Measurements from ENCODE around the gene CCR6.

Gene CCR6

GRCh38 chr6:167091026-167091804 is 31.7 kb upstream of the CCR6 start:
- TF ChIP-seq SIN3A (IDR thresholded peaks at IDR 0.05; ENCODE audit: borderline replicate concordance, insufficient read depth, low read length) (no peak), FOXP2 (optimal IDR thresholded peaks at IDR 0.05; ENCODE audit: borderline replicate concordance, extremely low read depth, extremely low read length, insufficient read depth) (no peak), POLR2AphosphoS5 (IDR thresholded peaks at IDR 0.05; ENCODE audit: low read depth, low read length) (no peak), TAF1 (IDR thresholded peaks at IDR 0.05; ENCODE audit: borderline replicate concordance, insufficient read depth, low read length) (no peak)
- TF ChIP-seq, protein P1, sequence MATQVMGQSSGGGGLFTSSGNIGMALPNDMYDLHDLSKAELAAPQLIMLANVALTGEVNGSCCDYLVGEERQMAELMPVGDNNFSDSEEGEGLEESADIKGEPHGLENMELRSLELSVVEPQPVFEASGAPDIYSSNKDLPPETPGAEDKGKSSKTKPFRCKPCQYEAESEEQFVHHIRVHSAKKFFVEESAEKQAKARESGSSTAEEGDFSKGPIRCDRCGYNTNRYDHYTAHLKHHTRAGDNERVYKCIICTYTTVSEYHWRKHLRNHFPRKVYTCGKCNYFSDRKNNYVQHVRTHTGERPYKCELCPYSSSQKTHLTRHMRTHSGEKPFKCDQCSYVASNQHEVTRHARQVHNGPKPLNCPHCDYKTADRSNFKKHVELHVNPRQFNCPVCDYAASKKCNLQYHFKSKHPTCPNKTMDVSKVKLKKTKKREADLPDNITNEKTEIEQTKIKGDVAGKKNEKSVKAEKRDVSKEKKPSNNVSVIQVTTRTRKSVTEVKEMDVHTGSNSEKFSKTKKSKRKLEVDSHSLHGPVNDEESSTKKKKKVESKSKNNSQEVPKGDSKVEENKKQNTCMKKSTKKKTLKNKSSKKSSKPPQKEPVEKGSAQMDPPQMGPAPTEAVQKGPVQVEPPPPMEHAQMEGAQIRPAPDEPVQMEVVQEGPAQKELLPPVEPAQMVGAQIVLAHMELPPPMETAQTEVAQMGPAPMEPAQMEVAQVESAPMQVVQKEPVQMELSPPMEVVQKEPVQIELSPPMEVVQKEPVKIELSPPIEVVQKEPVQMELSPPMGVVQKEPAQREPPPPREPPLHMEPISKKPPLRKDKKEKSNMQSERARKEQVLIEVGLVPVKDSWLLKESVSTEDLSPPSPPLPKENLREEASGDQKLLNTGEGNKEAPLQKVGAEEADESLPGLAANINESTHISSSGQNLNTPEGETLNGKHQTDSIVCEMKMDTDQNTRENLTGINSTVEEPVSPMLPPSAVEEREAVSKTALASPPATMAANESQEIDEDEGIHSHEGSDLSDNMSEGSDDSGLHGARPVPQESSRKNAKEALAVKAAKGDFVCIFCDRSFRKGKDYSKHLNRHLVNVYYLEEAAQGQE (IDR thresholded peaks at IDR 0.05; ENCODE audit: insufficient read depth in 1 of 2, low read depth in 2 of 2, low read length in 2 of 2) = no peak

DNA sequence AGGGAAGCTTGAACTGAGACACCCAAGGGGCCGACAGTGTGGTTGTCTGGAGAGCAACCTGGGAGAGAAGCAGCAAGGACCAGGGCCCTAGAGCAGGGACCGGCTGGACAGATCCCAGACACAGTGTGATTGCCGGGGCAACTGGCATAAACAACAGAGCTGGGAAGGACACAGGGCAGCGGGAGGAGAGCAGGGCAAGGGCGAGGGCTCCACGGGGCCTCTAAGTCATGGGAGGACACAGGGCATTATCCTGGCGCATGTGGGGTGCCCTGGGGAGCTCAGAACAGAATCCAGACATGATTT is 31.1 kb upstream of the CCR6 start:
- TF ChIP-seq SIN3A (IDR thresholded peaks at IDR 0.05; ENCODE audit: borderline replicate concordance, insufficient read depth, low read length) (no peak), POLR2AphosphoS5 (IDR thresholded peaks at IDR 0.05; ENCODE audit: low read depth, low read length) (no peak), TAF1 (IDR thresholded peaks at IDR 0.05; ENCODE audit: borderline replicate concordance, insufficient read depth, low read length) (no peak), FOXP2 (optimal IDR thresholded peaks at IDR 0.05; ENCODE audit: borderline replicate concordance, extremely low read depth, extremely low read length, insufficient read depth) (no peak)
- TF ChIP-seq, protein P1 (IDR thresholded peaks at IDR 0.05; ENCODE audit: insufficient read depth in 1 of 2, low read depth in 2 of 2, low read length in 2 of 2) = no peak

GRCh38 chr6:167092672-167093339 is 30.1 kb upstream of the CCR6 start:
- TF ChIP-seq POLR2AphosphoS5 (IDR thresholded peaks at IDR 0.05; ENCODE audit: low read depth, low read length) (no peak), FOXP2 (optimal IDR thresholded peaks at IDR 0.05; ENCODE audit: borderline replicate concordance, extremely low read depth, extremely low read length, insufficient read depth) (no peak), SIN3A (IDR thresholded peaks at IDR 0.05; ENCODE audit: borderline replicate concordance, insufficient read depth, low read length) (no peak), TAF1 (IDR thresholded peaks at IDR 0.05; ENCODE audit: borderline replicate concordance, insufficient read depth, low read length) (no peak)
- TF ChIP-seq, protein P1 (IDR thresholded peaks at IDR 0.05; ENCODE audit: insufficient read depth in 1 of 2, low read depth in 2 of 2, low read length in 2 of 2) = no peak

DNA sequence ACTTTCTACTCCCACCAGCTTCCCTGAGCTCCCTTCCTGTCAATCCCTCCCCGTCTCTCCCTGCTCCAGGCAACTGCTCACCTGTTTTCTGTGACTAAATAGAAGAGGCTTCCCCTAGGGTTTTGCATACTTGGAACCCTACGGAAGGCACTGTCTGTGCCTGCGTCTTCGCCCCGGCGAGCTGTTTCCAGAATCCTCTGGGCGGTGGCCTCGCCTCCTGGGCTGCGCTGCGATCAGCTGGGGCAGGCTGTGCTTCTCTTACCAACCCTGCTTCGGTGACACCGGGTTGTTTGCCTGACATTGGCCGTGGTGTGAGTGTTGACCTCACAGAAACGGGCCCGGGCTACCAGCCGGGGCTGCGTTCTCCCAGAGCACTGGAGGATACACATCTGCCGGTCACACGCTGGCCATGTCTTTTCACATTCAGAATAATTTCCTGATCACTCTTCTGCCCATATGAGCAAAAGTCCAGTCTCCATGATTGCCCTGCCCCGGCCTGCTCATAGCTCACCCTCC is 29.4 kb upstream of the CCR6 start:
- TF ChIP-seq, protein P1 (IDR thresholded peaks at IDR 0.05; ENCODE audit: insufficient read depth in 1 of 2, low read depth in 2 of 2, low read length in 2 of 2) = no peak
- TF ChIP-seq POLR2AphosphoS5 (IDR thresholded peaks at IDR 0.05; ENCODE audit: low read depth, low read length) = no peak
- TF ChIP-seq TAF1 (IDR thresholded peaks at IDR 0.05; ENCODE audit: borderline replicate concordance, insufficient read depth, low read length) = no peak
- no peak for TF ChIP-seq FOXP2 (optimal IDR thresholded peaks at IDR 0.05; ENCODE audit: borderline replicate concordance, extremely low read depth, extremely low read length, insufficient read depth)
- no peak for TF ChIP-seq SIN3A (IDR thresholded peaks at IDR 0.05; ENCODE audit: borderline replicate concordance, insufficient read depth, low read length)
